ENCODE measurements around the gene NAALADL2.
A peak's percentile ranks its signal among the peaks of the same experiment; 100 is the strongest.

The NAALADL2 gene

GRCh38 chr3:175103298-175103697, 244.2 kb downstream of the NAALADL2 start:
- TF ChIP-seq CTCF (conservative IDR thresholded peaks at IDR 0.05; ENCODE audit: control insufficient read depth, insufficient read depth, low read depth, low read length), result no peak
- H3K4me3 ChIP-seq (ENCODE audit: control insufficient read depth, low read depth, low read length), result no peak overlapping the region
- no peak for DNase-seq (ENCODE audit: low read depth)

- DNase-seq (ENCODE audit: low read depth), result peak; percentile 12
- H3K4me3 ChIP-seq (ENCODE audit: control insufficient read depth, low read depth, low read length), result no peak overlapping the region
- TF ChIP-seq CTCF (conservative IDR thresholded peaks at IDR 0.05; ENCODE audit: control insufficient read depth, insufficient read depth, low read depth, low read length), result no peak
These were observed 245.9 kb downstream of the NAALADL2 start for GRCh38 chr3:175105066-175105465.

- no peak for DNase-seq (ENCODE audit: low read depth)
- no peak overlapping the region for H3K4me3 ChIP-seq (ENCODE audit: control insufficient read depth, low read depth, low read length)
- no peak for TF ChIP-seq CTCF (conservative IDR thresholded peaks at IDR 0.05; ENCODE audit: control insufficient read depth, insufficient read depth, low read depth, low read length)
These were observed 248.1 kb downstream of the NAALADL2 start for GRCh38 chr3:175107231-175107630.

GRCh38 chr3:175107995-175108394, 248.9 kb downstream of the NAALADL2 start:
- H3K4me3 ChIP-seq (ENCODE audit: control insufficient read depth, low read depth, low read length), result no peak overlapping the region
- no peak for TF ChIP-seq CTCF (conservative IDR thresholded peaks at IDR 0.05; ENCODE audit: control insufficient read depth, insufficient read depth, low read depth, low read length)
- no peak for DNase-seq (ENCODE audit: low read depth)

- no peak overlapping the region for H3K4me3 ChIP-seq (ENCODE audit: control insufficient read depth, low read depth, low read length)
- no peak for DNase-seq (ENCODE audit: low read depth)
- no peak for TF ChIP-seq CTCF (conservative IDR thresholded peaks at IDR 0.05; ENCODE audit: control insufficient read depth, insufficient read depth, low read depth, low read length)
These were observed 249.5 kb downstream of the NAALADL2 start for GRCh38 chr3:175108613-175109151.

GRCh38 chr3:175111036-175111435, 251.9 kb downstream of the NAALADL2 start:
- no peak overlapping the region for H3K4me3 ChIP-seq (ENCODE audit: control insufficient read depth, low read depth, low read length)
- DNase-seq (ENCODE audit: low read depth), result peak; percentile 33
- TF ChIP-seq CTCF (conservative IDR thresholded peaks at IDR 0.05; ENCODE audit: control insufficient read depth, insufficient read depth, low read depth, low read length), result no peak

Data from fibroblast of mammary gland (primary cell).